Neural cell (in vitro differentiated cells): ENCODE data around the gene ABCA12. TPM values are rescaled to one million over a fixed set of nuclear protein-coding genes. Genes with fewer than 3 reads are reported as not detected.

Experiments used
- H2AFZ ChIP-seq: fragments of 200-600, 300-800 bp; sonication (generic), shearing (Covaris generic); 2 replicates; pipeline ENCODE4 v1.6.0; 2014; ENCODE audit warnings: low read depth, mild to moderate bottlenecking, antibody characterized with exemption, low read length, moderate library complexity
- H3F3A ChIP-seq: fragments of 200-600 bp; shearing (Covaris generic); 2 replicates; pipeline ENCODE4 v1.6.1; 2016; ENCODE audit warnings: mild to moderate bottlenecking, moderate library complexity, mixed read lengths, antibody characterized with exemption, low read length; ENCODE audit not compliant: insufficient read depth, poor library complexity, severe bottlenecking
- H3K27ac ChIP-seq: fragments of 200-600, 300-800 bp; sonication (generic), shearing (Covaris generic); 2 replicates; pipeline ENCODE4 v1.5.1; 2014; ENCODE audit warnings: mild to moderate bottlenecking, low read length, moderate library complexity
- H3K27me3 ChIP-seq: fragments of 300-800, 200-600 bp; sonication (generic), shearing (Covaris generic); 2 replicates; pipeline ENCODE4 v1.6.0; 2014; ENCODE audit warnings: mild to moderate bottlenecking, low read depth, low read length, moderate library complexity; ENCODE audit not compliant: insufficient read depth
- H3K36me3 ChIP-seq: fragments of 300-800, 200-600 bp; sonication (generic), shearing (Covaris generic); 2 replicates; pipeline ENCODE4 v1.5.1; 2014; ENCODE audit warnings: mild to moderate bottlenecking, antibody characterized with exemption, low read length, moderate library complexity; ENCODE audit not compliant: insufficient read depth
- H3K4me2 ChIP-seq: fragments of 300-800, 200-600 bp; sonication (generic), shearing (Covaris generic); 2 replicates; pipeline ENCODE4 v1.6.0; 2014; ENCODE audit warnings: mild to moderate bottlenecking, low read length
- H3K4me3 ChIP-seq: fragments of 300-800, 200-600 bp; sonication (generic), shearing (Covaris generic); 2 replicates; pipeline ENCODE4 v1.5.1; 2014; ENCODE audit warnings: mild to moderate bottlenecking, low read length, moderate library complexity
- H3K79me2 ChIP-seq: fragments of 200-600 bp; shearing (Covaris generic); replicated peaks from 2 replicates; pipeline ENCODE4 v1.6.0; 2014; ENCODE audit warnings: mild to moderate bottlenecking, low read length, moderate library complexity; ENCODE audit not compliant: insufficient read depth
- H3K9ac ChIP-seq: fragments of 300-800, 200-600 bp; sonication (generic), shearing (Covaris generic); 2 replicates; pipeline ENCODE4 v1.6.1; 2016; ENCODE audit warnings: mild to moderate bottlenecking, low read length, mixed read lengths
- H3K9me2 ChIP-seq: fragments of 200-600 bp; shearing (Covaris generic); 2 replicates; pipeline ENCODE4 v1.6.1; 2016; ENCODE audit warnings: mild to moderate bottlenecking, low read length, mixed read lengths; ENCODE audit not compliant: insufficient read depth
- H3K9me3 ChIP-seq: fragments of 200-600, 300-800 bp; sonication (generic), shearing (Covaris generic); 2 replicates; pipeline ENCODE4 v1.6.1; 2016; ENCODE audit warnings: mild to moderate bottlenecking, mixed run types, low read length, moderate library complexity, mixed read lengths
- H4K20me1 ChIP-seq: fragments of 200-600 bp; shearing (Covaris generic); 2 replicates; pipeline ENCODE4 v1.6.1; 2016; ENCODE audit warnings: mild to moderate bottlenecking, mixed run types; ENCODE audit not compliant: insufficient read depth
- EP300 ChIP-seq: fragments of 450-650 bp; conservative IDR thresholded peaks from 2 replicates; pipeline ENCODE4 v1.6.1; 2014; ENCODE audit warnings: antibody characterized with exemption, mild to moderate bottlenecking, moderate library complexity; ENCODE audit not compliant: poor library complexity, severe bottlenecking
- EZH2 ChIP-seq: fragments of 200-600, 300-800 bp; shearing (Covaris generic), sonication (generic); IDR thresholded peaks from 2 replicates; pipeline ENCODE4 v1.6.1; 2014; ENCODE audit warnings: antibody characterized with exemption, low read length, borderline replicate concordance, mild to moderate bottlenecking; ENCODE audit not compliant: insufficient read depth, poor library complexity, severe bottlenecking
- MXI1 ChIP-seq: fragments of 450-650 bp; conservative IDR thresholded peaks from 2 replicates; pipeline ENCODE4 v1.6.1; 2014; ENCODE audit warnings: antibody characterized with exemption, mild to moderate bottlenecking; ENCODE audit not compliant: poor library complexity, severe bottlenecking
- POLR2AphosphoS5 ChIP-seq: IDR thresholded peaks from 2 replicates; pipeline ENCODE4 v1.6.1; 2012
- RAD21 ChIP-seq: fragments of 450-650 bp; conservative IDR thresholded peaks from 2 replicates; pipeline ENCODE4 v1.6.1; 2014; ENCODE audit warnings: antibody characterized with exemption, mild to moderate bottlenecking, moderate library complexity
- SMC3 ChIP-seq: fragments of 450-650 bp; conservative IDR thresholded peaks from 2 replicates; pipeline ENCODE4 v1.6.1; 2014; ENCODE audit warnings: antibody characterized with exemption, mild to moderate bottlenecking, moderate library complexity; ENCODE audit not compliant: poor library complexity
- TAF1 ChIP-seq: IDR thresholded peaks from 2 replicates; pipeline ENCODE4 v1.6.1; 2012; ENCODE audit warnings: low read depth
- polyA plus RNA-seq: library from polyadenylated mRNA; depleted of rRNA; stranded (reverse); fragments of >200 nt; gene quantifications from 2 replicates; pipeline ENCODE4 v1.2.3, GENCODE V29; 2014
- TF ChIP-seq, protein P1 (sequence below): IDR thresholded peaks from 2 replicates; pipeline ENCODE4 v1.6.1; 2012; ENCODE audit warnings: borderline replicate concordance
- TF ChIP-seq, protein P2 (sequence below): fragments of 450-650 bp; IDR thresholded peaks from 2 replicates; pipeline ENCODE4 v1.5.1; 2014; ENCODE audit warnings: antibody characterized with exemption, mild to moderate bottlenecking, moderate library complexity; ENCODE audit not compliant: poor library complexity, severe bottlenecking

Gene ABCA12
- polyA plus RNA-seq, 1 donor from 2014 or later, result not detected

DNA sequence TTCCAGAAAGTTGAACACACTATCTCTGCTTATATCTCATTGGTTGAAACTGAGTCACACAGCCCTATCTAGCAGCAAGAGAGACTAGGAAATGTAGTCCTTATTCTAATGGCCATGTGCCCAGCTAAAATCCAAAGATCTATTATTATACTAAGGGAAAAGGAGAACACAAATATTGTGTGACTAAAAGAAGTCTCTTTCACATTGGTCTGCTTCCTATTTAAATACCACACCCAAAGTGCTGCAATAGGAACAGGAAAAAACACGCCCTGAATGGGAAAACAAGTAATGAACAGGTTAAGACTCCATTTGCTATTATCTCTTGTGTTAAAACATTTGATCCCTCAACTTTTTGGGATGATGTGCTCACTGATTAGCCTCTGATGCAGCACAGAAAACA lies 242.2 kb downstream of the ABCA12 start:
- TF ChIP-seq EP300 (no peak), TAF1 (no peak), RAD21 (no peak), MXI1 (no peak), SMC3 (no peak), EZH2 (no peak), POLR2AphosphoS5 (no peak)
- TF ChIP-seq, protein P1, sequence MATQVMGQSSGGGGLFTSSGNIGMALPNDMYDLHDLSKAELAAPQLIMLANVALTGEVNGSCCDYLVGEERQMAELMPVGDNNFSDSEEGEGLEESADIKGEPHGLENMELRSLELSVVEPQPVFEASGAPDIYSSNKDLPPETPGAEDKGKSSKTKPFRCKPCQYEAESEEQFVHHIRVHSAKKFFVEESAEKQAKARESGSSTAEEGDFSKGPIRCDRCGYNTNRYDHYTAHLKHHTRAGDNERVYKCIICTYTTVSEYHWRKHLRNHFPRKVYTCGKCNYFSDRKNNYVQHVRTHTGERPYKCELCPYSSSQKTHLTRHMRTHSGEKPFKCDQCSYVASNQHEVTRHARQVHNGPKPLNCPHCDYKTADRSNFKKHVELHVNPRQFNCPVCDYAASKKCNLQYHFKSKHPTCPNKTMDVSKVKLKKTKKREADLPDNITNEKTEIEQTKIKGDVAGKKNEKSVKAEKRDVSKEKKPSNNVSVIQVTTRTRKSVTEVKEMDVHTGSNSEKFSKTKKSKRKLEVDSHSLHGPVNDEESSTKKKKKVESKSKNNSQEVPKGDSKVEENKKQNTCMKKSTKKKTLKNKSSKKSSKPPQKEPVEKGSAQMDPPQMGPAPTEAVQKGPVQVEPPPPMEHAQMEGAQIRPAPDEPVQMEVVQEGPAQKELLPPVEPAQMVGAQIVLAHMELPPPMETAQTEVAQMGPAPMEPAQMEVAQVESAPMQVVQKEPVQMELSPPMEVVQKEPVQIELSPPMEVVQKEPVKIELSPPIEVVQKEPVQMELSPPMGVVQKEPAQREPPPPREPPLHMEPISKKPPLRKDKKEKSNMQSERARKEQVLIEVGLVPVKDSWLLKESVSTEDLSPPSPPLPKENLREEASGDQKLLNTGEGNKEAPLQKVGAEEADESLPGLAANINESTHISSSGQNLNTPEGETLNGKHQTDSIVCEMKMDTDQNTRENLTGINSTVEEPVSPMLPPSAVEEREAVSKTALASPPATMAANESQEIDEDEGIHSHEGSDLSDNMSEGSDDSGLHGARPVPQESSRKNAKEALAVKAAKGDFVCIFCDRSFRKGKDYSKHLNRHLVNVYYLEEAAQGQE, result no peak
- TF ChIP-seq, protein P2, sequence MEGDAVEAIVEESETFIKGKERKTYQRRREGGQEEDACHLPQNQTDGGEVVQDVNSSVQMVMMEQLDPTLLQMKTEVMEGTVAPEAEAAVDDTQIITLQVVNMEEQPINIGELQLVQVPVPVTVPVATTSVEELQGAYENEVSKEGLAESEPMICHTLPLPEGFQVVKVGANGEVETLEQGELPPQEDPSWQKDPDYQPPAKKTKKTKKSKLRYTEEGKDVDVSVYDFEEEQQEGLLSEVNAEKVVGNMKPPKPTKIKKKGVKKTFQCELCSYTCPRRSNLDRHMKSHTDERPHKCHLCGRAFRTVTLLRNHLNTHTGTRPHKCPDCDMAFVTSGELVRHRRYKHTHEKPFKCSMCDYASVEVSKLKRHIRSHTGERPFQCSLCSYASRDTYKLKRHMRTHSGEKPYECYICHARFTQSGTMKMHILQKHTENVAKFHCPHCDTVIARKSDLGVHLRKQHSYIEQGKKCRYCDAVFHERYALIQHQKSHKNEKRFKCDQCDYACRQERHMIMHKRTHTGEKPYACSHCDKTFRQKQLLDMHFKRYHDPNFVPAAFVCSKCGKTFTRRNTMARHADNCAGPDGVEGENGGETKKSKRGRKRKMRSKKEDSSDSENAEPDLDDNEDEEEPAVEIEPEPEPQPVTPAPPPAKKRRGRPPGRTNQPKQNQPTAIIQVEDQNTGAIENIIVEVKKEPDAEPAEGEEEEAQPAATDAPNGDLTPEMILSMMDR, result no peak
- no peaks in the 10 kb centered on the region for H3F3A ChIP-seq
- H3K36me3 ChIP-seq, result no peaks in the 10 kb centered on the region
- no peak overlapping the region for H3K27ac ChIP-seq
- H3K4me2 ChIP-seq, result no peak overlapping the region
- no peak overlapping the region for H3K9ac ChIP-seq
- H2AFZ ChIP-seq, result no peak overlapping the region
- no peaks in the 10 kb centered on the region for H3K9me2 ChIP-seq
- H3K9me3 ChIP-seq, result no peaks in the 10 kb centered on the region
- H4K20me1 ChIP-seq, result no peaks in the 10 kb centered on the region
- H3K79me2 ChIP-seq, result no peaks in the 10 kb centered on the region
- H3K27me3 ChIP-seq, result no peaks in the 10 kb centered on the region
- no peak overlapping the region for H3K4me3 ChIP-seq

DNA sequence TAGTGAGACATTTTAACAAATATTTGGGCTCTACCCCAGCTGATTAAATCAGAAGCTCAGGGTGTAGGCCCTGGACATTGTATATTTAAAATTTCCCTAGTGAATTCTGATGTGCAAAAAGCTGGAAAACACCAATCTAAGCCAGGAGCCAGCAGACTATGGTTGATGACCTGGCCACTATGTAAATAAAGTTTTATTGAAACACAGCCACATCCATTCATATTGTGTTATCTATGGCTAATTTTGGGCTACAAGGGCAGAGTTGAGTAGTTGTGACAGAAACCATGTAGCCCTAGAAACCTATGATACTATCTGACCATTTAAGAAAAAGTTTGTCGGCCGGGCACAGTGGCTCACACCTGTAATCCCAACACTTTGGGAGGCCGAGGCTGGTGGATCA lies 243.0 kb downstream of the ABCA12 start:
- H3K36me3 ChIP-seq, result no peaks in the 10 kb centered on the region
- H3K27ac ChIP-seq, result no peak overlapping the region
- H3K9ac ChIP-seq, result no peak overlapping the region
- H3K27me3 ChIP-seq, result no peaks in the 10 kb centered on the region
- no peaks in the 10 kb centered on the region for H3K9me2 ChIP-seq
- TF ChIP-seq POLR2AphosphoS5, result no peak
- no peak for TF ChIP-seq EZH2
- no peak for TF ChIP-seq SMC3
- TF ChIP-seq, protein P2, result no peak
- no peak for TF ChIP-seq MXI1
- no peak for TF ChIP-seq RAD21
- TF ChIP-seq, protein P1, result no peak
- no peak for TF ChIP-seq EP300
- H3F3A ChIP-seq, result no peaks in the 10 kb centered on the region
- no peaks in the 10 kb centered on the region for H3K79me2 ChIP-seq
- H3K9me3 ChIP-seq, result no peaks in the 10 kb centered on the region
- no peak overlapping the region for H3K4me2 ChIP-seq
- no peak overlapping the region for H3K4me3 ChIP-seq
- no peaks in the 10 kb centered on the region for H4K20me1 ChIP-seq
- H2AFZ ChIP-seq, result no peak overlapping the region
